AG04449 (cell line): ENCODE measurements around the gene DNM3.

ENCODE experiments used
- CTCF ChIA-PET: fragments of 350-600 bp; formaldehyde crosslinking; extraction: SDS; loops from one replicate; lab custom pipeline; 2021; ENCODE audit warnings: antibody characterized with exemption; lab: Yijun Ruan, JAX
- POLR2A ChIA-PET: fragments of 400-600, 350-600 bp; formaldehyde crosslinking; extraction: SDS; loops from one replicate; lab custom pipeline; 2020; ENCODE audit warnings: antibody characterized with exemption, inconsistent platforms; lab: Yijun Ruan, JAX
- DNase-seq: peaks from one replicate; pipeline ENCODE4 v3.0.0-alpha.2; 2010; ENCODE audit warnings: low read depth, low spot score
- H3K4me3 ChIP-seq: 2 replicates; pipeline ENCODE4 v1.5.1; 2011; ENCODE audit warnings: low read depth, mild to moderate bottlenecking, control low read depth, low read length
- CTCF ChIP-seq: IDR thresholded peaks from one replicate; pipeline ENCODE4 v1.5.1; 2011; ENCODE audit warnings: mild to moderate bottlenecking, moderate library complexity, low read length, control low read depth, inconsistent platforms; ENCODE audit not compliant: insufficient read depth; ENCODE audit errors: missing control alignments

Gene DNM3

GRCh38 chr1:172167796-172168596 lies 326.7 kb downstream of the DNM3 start:
- CTCF ChIA-PET: no interaction called here
- POLR2A ChIA-PET: interaction anchor here (1.0 kb wide), 1 partner anchor 191 kb away, joined by 3 read pairs; no protein-coding TSS in a partner anchor
- no peak overlapping the region for H3K4me3 ChIP-seq
- TF ChIP-seq CTCF: no peak
- DNase-seq: no peak

- ChIA-PET POLR2A (interaction anchor here (1.0 kb wide), 1 partner anchor 190 kb away, joined by 3 read pairs; no protein-coding TSS in a partner anchor), CTCF (no interaction called here)
- TF ChIP-seq CTCF: no peak
- no peak for DNase-seq
- H3K4me3 ChIP-seq: no peak overlapping the region
These were observed 327.2 kb downstream of the DNM3 start for GRCh38 chr1:172168597-172168872.

- no peak for TF ChIP-seq CTCF
- no peak overlapping the region for H3K4me3 ChIP-seq
- ChIA-PET POLR2A (no interaction called here), CTCF (interaction anchor here (0.8 kb wide), 1 partner anchor 25 kb away, joined by 3 read pairs; no protein-coding TSS in a partner anchor)
- no peak for DNase-seq
These were observed 328.5 kb downstream of the DNM3 start for GRCh38 chr1:172169836-172170235.

GRCh38 chr1:172172352-172172831 lies 331.1 kb downstream of the DNM3 start:
- POLR2A ChIA-PET: no interaction called here
- no peak overlapping the region for H3K4me3 ChIP-seq
- CTCF ChIA-PET: interaction anchor here (1.1 kb wide), 1 partner anchor 24 kb away, joined by 3 read pairs; no protein-coding TSS in a partner anchor
- TF ChIP-seq CTCF: no peak
- no peak for DNase-seq

- no peak for TF ChIP-seq CTCF
- ChIA-PET POLR2A (no interaction called here), CTCF (interaction anchor here (0.8 kb wide), 1 partner anchor 28 kb away, joined by 3 read pairs; no protein-coding TSS in a partner anchor)
- no peak for DNase-seq
- no peak overlapping the region for H3K4me3 ChIP-seq
These were observed 334.9 kb downstream of the DNM3 start for GRCh38 chr1:172176206-172176605.

GRCh38 chr1:172177849-172178248 lies 336.6 kb downstream of the DNM3 start:
- no peak for DNase-seq
- H3K4me3 ChIP-seq: no peak overlapping the region
- ChIA-PET CTCF (no interaction called here), POLR2A (no interaction called here)
- TF ChIP-seq CTCF: no peak
